BJ (cell line): ENCODE measurements around the gene CRHR1. TPM values are rescaled to one million over a fixed set of nuclear protein-coding genes. Genes with fewer than 3 reads are reported as not detected.

Experiments used
- CTCF ChIA-PET: fragments of 350-600 bp; formaldehyde crosslinking; extraction: SDS; loops from one replicate; lab custom pipeline; 2021; ENCODE audit warnings: antibody characterized with exemption, inconsistent platforms; lab: Yijun Ruan, JAX
- POLR2A ChIA-PET: fragments of 300-600 bp; sonication (Branson Sonifier 250); formaldehyde crosslinking; extraction: SDS; loops from one replicate; lab custom pipeline; 2021; ENCODE audit warnings: antibody characterized with exemption; lab: Charles Lee
- DNase-seq: peaks from one replicate; pipeline ENCODE4 v3.0.0-alpha.2; 2011; ENCODE audit warnings: low read depth
- H3K27me3 ChIP-seq: 2 replicates; pipeline ENCODE4 v1.6.0; 2011; ENCODE audit warnings: low read length; ENCODE audit not compliant: control insufficient read depth, insufficient read depth
- H3K36me3 ChIP-seq: 2 replicates; pipeline ENCODE4 v1.5.1; 2011; ENCODE audit warnings: low read length; ENCODE audit not compliant: control insufficient read depth, insufficient read depth
- H3K4me3 ChIP-seq: 2 replicates; pipeline ENCODE4 v1.5.1; 2011; ENCODE audit warnings: low read depth, mild to moderate bottlenecking, control low read depth, low read length
- polyA plus RNA-seq: library from polyadenylated mRNA; depleted of rRNA; stranded (reverse); fragments of >200 nt; gene quantifications from 2 replicates; pipeline ENCODE4 v1.2.3, GENCODE V29; 2011
- TF ChIP-seq, protein P1 (sequence below): IDR thresholded peaks from 2 replicates; pipeline ENCODE4 v1.5.1; 2011; ENCODE audit warnings: low read depth, mild to moderate bottlenecking, control low read depth, inconsistent platforms, low read length, moderate library complexity; ENCODE audit not compliant: insufficient read depth

The CRHR1 gene
- polyA plus RNA-seq, 1 experiment = not detected

DNA sequence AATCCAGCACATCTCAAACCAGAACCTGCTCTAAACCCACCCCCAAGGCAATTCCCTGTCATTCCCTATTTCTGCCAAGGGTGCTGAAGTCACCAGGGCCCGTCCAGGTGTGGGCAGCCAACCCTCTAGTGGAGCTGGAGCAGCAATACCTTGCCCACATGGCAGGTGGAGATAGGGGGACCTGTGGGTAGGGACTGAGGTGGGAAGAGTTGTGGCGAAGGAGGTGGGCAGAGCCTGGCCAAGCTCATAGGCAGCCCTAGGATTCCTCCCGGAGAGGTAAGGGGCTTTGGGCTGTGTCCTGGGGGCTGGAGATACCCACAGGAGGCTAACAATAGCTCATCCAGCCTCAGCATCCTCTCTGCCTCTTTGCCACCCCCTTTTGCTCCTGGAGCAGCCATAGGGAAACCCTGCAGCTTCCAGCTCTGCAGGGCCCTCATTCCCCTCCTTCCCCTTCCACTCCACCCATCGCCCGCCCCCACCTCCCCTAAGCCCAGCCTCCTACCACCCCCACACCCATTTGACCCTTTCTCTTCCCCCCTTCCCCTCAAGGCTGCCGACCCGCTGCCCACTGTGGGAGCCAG is 30.4 kb upstream of the CRHR1 start:
- H3K36me3 ChIP-seq = no peaks in the 10 kb centered on the region
- no peak overlapping the region for H3K4me3 ChIP-seq
- DNase-seq = no peak
- CTCF ChIA-PET = no interaction called here
- POLR2A ChIA-PET = no interaction called here
- H3K27me3 ChIP-seq = peaks cover 13% of the 10 kb centered on the region; the same call in 1 of the 2 replicates
- TF ChIP-seq, protein P1, sequence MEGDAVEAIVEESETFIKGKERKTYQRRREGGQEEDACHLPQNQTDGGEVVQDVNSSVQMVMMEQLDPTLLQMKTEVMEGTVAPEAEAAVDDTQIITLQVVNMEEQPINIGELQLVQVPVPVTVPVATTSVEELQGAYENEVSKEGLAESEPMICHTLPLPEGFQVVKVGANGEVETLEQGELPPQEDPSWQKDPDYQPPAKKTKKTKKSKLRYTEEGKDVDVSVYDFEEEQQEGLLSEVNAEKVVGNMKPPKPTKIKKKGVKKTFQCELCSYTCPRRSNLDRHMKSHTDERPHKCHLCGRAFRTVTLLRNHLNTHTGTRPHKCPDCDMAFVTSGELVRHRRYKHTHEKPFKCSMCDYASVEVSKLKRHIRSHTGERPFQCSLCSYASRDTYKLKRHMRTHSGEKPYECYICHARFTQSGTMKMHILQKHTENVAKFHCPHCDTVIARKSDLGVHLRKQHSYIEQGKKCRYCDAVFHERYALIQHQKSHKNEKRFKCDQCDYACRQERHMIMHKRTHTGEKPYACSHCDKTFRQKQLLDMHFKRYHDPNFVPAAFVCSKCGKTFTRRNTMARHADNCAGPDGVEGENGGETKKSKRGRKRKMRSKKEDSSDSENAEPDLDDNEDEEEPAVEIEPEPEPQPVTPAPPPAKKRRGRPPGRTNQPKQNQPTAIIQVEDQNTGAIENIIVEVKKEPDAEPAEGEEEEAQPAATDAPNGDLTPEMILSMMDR = no peak

DNA sequence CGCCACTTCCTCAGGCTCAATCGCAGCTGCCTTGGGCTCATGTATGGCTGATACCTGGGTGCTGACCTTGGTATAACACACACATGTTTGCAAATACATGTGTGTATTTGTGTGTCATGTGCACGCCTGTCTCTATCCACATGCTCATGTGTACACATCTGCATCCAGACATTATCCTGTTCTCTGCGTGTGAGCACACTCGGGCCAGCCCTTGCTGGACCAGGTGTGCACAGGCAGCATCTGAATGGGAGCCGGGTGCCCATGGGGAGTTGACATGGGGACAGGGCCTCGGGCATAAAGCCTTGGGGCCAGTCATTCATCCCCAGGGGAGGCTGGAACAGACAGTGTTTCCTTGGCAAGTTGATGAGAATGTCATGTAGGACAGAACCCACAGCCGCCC is 29.1 kb upstream of the CRHR1 start:
- Histone ChIP-seq H3K36me3 (no peaks in the 10 kb centered on the region), H3K4me3 (no peak overlapping the region), H3K27me3 (peaks cover 9% of the 10 kb centered on the region; the same call in 1 of the 2 replicates)
- POLR2A ChIA-PET = no interaction called here
- CTCF ChIA-PET = no interaction called here
- TF ChIP-seq, protein P1 = no peak
- no peak for DNase-seq

DNA sequence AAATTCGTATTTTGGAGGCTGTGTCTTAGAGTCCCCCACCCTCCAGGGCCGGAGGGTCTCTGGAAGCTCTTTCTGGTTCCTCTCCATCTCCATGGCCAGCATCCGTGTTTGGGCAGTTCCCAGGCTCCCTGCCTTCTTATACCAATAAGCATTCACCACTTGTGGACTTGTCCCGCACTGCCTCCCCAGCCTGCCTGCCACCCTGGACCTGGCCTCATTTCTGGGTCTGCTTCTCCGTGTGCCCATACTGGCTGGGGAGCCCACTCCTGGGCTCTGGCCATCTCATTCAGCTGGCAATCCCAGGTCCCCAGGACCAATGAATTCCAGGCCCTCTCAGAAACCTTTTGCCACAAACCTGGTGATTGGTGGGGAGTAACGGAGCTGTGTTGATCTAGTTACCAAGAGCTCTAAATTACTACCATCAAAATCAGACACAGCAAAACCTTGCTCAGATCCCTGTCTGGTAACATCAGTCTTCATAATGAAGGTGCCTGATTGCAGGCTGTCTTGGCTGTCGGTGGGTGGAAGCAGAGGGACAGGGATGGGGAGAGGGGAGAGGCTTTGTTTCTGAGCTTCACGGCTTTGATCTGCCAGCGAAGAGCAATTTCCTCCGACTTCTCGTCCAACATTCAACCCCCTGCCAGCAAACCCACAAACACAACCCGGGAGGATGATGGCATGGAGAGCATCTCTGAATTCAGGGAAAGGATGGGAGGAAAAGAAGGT is 27.7 kb upstream of the CRHR1 start:
- ChIA-PET CTCF (no interaction called here), POLR2A (no interaction called here)
- Histone ChIP-seq H3K4me3 (no peak overlapping the region), H3K36me3 (no peaks in the 10 kb centered on the region), H3K27me3 (peaks cover 9% of the 10 kb centered on the region; the same call in 1 of the 2 replicates)
- TF ChIP-seq, protein P1 = no peak
- no peak for DNase-seq

DNA sequence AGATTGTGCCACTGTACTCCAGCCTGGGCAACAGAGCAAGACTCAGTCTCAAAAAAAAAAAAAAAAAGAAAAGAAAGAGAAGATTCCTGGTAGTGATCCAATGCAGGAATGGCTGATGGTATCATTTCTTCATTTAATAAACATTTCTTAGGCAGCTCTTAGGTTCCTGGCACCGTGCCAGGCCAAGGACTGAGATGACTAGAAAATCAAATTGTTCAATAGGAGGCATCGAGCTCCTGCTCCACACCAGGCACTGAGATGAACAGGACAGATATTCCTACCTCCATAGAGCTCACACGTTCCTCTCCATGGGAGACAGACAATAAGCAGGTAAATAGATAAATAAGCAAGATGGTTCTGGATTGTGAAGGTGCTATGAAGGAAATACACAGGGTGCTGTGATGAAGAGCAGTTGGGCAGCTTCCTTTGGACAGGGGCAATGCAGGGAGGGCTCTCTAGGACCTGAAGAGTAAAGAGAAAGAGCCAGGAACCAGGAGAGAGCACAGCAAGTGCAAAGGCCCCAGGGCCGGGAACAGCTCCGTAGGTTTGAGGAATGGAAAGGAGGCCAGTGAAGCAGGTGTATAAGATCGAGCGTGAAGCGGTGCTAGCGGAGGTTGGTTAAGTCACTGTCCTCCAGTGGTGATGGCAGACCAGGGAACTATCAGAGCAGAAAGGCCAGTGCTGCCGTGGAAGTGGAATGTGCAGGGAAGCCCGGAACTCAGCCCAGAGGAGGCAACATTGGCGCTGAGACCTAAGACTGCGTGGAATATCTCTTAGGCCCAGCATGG is 26.5 kb upstream of the CRHR1 start:
- DNase-seq = no peak
- TF ChIP-seq, protein P1 = no peak
- Histone ChIP-seq H3K4me3 (no peak overlapping the region), H3K36me3 (no peaks in the 10 kb centered on the region), H3K27me3 (peaks cover 5% of the 10 kb centered on the region; the same call in 1 of the 2 replicates)
- POLR2A ChIA-PET = no interaction called here
- CTCF ChIA-PET = interaction anchor here (0.9 to 1.1 kb wide), 2 partner anchors 15 to 122 kb away, joined by 3 to 4 read pairs; no protein-coding TSS in a partner anchor

DNA sequence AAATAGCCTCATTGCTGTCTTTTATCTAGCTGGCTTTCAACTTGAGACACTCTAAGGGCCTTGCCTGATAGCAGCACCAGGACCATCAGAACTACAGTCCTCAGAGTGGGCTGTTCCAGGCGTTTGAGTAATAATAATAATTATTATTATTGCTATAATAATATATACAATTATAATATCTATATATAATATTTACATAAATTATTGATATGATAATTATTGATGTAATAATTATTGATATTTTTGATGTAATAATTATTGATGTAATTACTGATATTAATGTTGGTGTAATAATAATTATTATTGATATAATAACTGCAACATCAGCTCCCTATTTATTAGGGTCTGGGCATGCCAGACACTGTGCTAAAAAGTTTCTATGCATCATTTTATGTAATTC is 25.6 kb upstream of the CRHR1 start:
- no peak overlapping the region for H3K4me3 ChIP-seq
- DNase-seq = no peak
- ChIA-PET CTCF (interaction anchor here (1.1 kb wide), 1 partner anchor 121 kb away, joined by 3 read pairs; no protein-coding TSS in a partner anchor), POLR2A (no interaction called here)
- TF ChIP-seq, protein P1 = no peak
- H3K36me3 ChIP-seq = no peaks in the 10 kb centered on the region
- H3K27me3 ChIP-seq = peaks cover 8% of the 10 kb centered on the region
